Subcutaneous abdominal adipose tissue (tissue), 5 donors: ENCODE results near the gene FARS2.

Experiments used
- H3K27ac ChIP-seq: one replicate; pipeline ENCODE4 v1.7.0; 2013; ENCODE audit warnings: low read depth, mild to moderate bottlenecking, inconsistent platforms, low read length, moderate library complexity
- H3K27me3 ChIP-seq, 5 donors: one replicate each; pipeline ENCODE4 v1.7.0; 2013; ENCODE audit warnings: low read length in 5 of 5, inconsistent platforms in 1 of 5; ENCODE audit not compliant: control insufficient read depth in 5 of 5, insufficient read depth in 4 of 5
- H3K36me3 ChIP-seq, 5 donors: one replicate each; pipeline ENCODE4 v1.7.0; 2013; ENCODE audit warnings: low read length in 5 of 5; ENCODE audit not compliant: control insufficient read depth in 5 of 5, insufficient read depth in 5 of 5
- H3K4me1 ChIP-seq, 5 donors: one replicate each; pipeline ENCODE4 v1.7.0; 2013; ENCODE audit warnings: low read length in 5 of 5, mild to moderate bottlenecking in 3 of 5, moderate library complexity in 1 of 5; ENCODE audit not compliant: control insufficient read depth in 5 of 5, insufficient read depth in 5 of 5
- H3K4me3 ChIP-seq, 5 donors: one replicate each; pipeline ENCODE4 v1.7.0; 2013; ENCODE audit warnings: low read length in 5 of 5, low read depth in 1 of 5
- H3K9ac ChIP-seq, 5 donors: one replicate each; pipeline ENCODE4 v1.7.0; 2013; ENCODE audit warnings: low read length in 5 of 5, mild to moderate bottlenecking in 4 of 5, moderate library complexity in 3 of 5
- H3K9me3 ChIP-seq, 5 donors: one replicate each; pipeline ENCODE4 v1.7.0; 2013; ENCODE audit warnings: low read length in 5 of 5; ENCODE audit not compliant: control insufficient read depth in 5 of 5
- donor health status: healthy.
- donor health status: healthy.
- donor health status: healthy.
- donor health status: healthy.
- donor health status: healthy.

FARS2 gene

GRCh38 chr6:5425267-5425666 lies 164.0 kb downstream of the FARS2 start:
- Histone ChIP-seq H3K4me1 (peaks cover 0 to 7% (median 6%) of the 10 kb centered on the region in 5 donors), H3K27me3 (no peaks in the 10 kb centered on the region), H3K36me3 (no peaks in the 10 kb centered on the region), H3K9ac (no peak overlapping the region), H3K4me3 (no peak overlapping the region), H3K27ac (no peak overlapping the region), H3K9me3 (no peaks in the 10 kb centered on the region)

DNA sequence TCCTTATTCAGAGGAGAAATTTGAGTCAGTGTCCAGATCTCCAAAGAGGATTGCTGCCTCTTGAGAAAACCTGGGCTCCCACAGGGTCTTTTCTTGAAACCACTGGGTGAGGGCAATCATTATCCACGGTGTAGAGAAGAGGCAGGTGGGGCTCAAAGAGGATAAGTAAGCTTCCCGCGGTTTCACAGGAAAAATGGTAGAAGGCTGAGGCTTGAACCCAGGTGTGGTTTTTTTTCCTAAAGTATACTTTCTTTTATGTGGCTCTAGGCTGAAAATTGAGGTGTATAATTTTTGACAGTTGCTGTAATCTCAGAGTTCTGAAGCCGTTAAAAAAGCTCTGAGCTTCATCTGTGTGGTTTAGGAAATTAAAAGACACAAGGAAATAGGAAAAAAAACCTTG lies 164.5 kb downstream of the FARS2 start:
- Histone ChIP-seq H3K27ac (no peak overlapping the region), H3K9me3 (no peaks in the 10 kb centered on the region), H3K27me3 (no peaks in the 10 kb centered on the region), H3K4me1 (peaks cover 0 to 7% (median 6%) of the 10 kb centered on the region in 5 donors), H3K4me3 (no peak overlapping the region), H3K36me3 (peaks cover 0 to under 1% (median 0%) of the 10 kb centered on the region in 5 donors), H3K9ac (no peak overlapping the region)

- no peak overlapping the region for H3K9ac ChIP-seq
- H3K4me3 ChIP-seq = no peak overlapping the region
- H3K36me3 ChIP-seq = peaks cover 0 to 8% (median 3%) of the 10 kb centered on the region in 5 donors
Observed at GRCh38 chr6:5427586-5427985, 166.3 kb downstream of the FARS2 start.

DNA sequence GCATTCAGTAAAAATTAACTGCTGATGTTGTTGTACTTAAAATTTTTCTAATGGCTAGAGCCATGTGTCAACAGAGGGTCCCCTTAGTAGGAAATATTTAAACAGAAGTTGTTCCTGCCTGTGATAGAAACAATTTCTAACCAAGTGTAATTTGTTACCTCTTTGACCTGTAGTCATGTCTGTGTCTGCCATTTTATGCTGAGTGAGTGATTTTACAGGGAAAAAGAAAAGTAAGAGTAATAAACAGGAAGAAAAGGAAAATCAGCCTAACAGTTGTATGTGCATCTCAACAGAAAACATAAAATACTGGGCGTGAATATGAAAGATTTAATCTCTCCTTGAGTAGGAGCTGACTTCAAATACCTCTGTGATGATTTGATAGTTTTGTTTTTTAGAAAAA lies 172.0 kb downstream of the FARS2 start:
- no peaks in the 10 kb centered on the region for H3K4me1 ChIP-seq
- no peak overlapping the region for H3K27ac ChIP-seq
- peaks cover 0 to 8% (median 3%) of the 10 kb centered on the region in 5 donors for H3K36me3 ChIP-seq
- H3K4me3 ChIP-seq = no peak overlapping the region
- H3K9ac ChIP-seq = no peak overlapping the region
- H3K9me3 ChIP-seq = peaks cover 0 to 11% (median 5%) of the 10 kb centered on the region in 5 donors
- no peaks in the 10 kb centered on the region for H3K27me3 ChIP-seq

More at GRCh38 chr6:5427586-5427985, 166.3 kb downstream of the FARS2 start:
- Histone ChIP-seq H3K9me3 (no peaks in the 10 kb centered on the region), H3K27ac (no peak overlapping the region), H3K27me3 (no peaks in the 10 kb centered on the region), H3K4me1 (peaks cover 0 to 7% (median 6%) of the 10 kb centered on the region in 5 donors)

- Histone ChIP-seq H3K36me3 (peaks cover 0 to 8% (median 3%) of the 10 kb centered on the region in 5 donors), H3K4me3 (no peak overlapping the region), H3K9me3 (peaks cover 0 to 11% (median 5%) of the 10 kb centered on the region in 5 donors)
Observed at GRCh38 chr6:5435449-5435848, 174.1 kb downstream of the FARS2 start.

DNA sequence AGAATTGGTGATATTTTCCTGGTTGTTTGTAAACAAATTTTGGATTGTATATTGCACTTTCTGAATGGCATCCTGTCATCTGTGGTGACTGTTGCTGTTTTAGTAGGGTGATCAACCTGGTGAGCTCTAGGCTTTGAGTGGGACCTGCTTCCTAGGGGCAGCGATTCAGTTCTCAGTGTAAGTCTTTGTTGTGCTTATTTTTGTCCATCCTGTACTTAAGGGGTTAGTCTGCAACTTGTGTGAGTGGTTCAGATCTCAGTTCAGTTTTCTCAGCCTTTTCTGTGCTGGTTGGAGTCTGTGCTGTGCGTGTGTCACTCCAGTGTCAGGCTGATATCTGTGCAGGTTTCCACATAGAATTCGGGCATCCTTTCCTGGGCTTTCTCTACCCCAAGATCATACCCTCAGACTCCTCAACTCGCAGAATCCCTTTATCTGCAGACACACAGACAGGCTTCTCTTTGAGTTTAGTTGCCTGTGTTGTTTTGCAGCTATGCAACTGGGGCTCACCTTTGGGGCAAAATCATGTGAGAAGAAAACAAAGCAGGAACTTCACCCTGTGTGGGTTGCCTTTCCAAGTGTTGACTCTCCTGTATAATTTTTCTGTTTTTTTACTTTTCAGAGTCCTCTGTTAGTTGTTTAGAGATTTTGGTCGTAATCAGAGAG lies 177.7 kb downstream of the FARS2 start:
- Histone ChIP-seq H3K27me3 (no peaks in the 10 kb centered on the region), H3K4me3 (no peak overlapping the region), H3K4me1 (peaks cover 0 to 4% (median 3%) of the 10 kb centered on the region in 5 donors), H3K36me3 (no peaks in the 10 kb centered on the region), H3K9me3 (peaks cover 0 to 11% (median 5%) of the 10 kb centered on the region in 5 donors), H3K27ac (no peak overlapping the region), H3K9ac (no peak overlapping the region)

More at GRCh38 chr6:5435449-5435848, 174.1 kb downstream of the FARS2 start:
- Histone ChIP-seq H3K27me3 (no peaks in the 10 kb centered on the region), H3K4me1 (no peaks in the 10 kb centered on the region), H3K9ac (no peak overlapping the region), H3K27ac (no peak overlapping the region)

DNA sequence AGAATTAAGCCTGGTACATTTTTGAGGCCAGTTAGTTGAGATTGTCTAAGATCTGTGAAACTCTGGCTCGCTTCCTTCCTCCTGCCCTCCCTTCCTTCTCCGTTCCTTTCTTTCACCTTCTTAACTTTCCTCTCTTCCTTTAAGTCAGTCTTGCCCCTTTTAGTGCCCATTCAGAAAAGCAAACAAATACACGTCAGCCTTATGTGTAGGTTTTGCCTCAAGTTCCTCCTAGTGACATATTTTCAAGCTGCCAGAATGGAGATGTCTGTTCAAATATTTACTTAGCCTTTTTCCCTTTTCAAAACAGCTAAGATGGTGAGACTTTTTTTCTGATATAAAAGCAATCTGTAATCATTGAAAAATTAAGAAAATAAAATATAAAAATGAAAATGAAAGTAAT lies 178.4 kb downstream of the FARS2 start:
- Histone ChIP-seq H3K36me3 (no peaks in the 10 kb centered on the region), H3K9ac (no peak overlapping the region), H3K4me1 (peaks cover 0 to 4% (median 3%) of the 10 kb centered on the region in 5 donors), H3K27ac (no peak overlapping the region), H3K27me3 (no peaks in the 10 kb centered on the region), H3K4me3 (no peak overlapping the region), H3K9me3 (peaks cover 0 to 11% (median 5%) of the 10 kb centered on the region in 5 donors)

GRCh38 chr6:5442319-5442718 lies 181.0 kb downstream of the FARS2 start:
- Histone ChIP-seq H3K27me3 (no peaks in the 10 kb centered on the region), H3K9ac (no peak overlapping the region), H3K36me3 (no peaks in the 10 kb centered on the region), H3K4me1 (peaks cover 0 to 4% (median 3%) of the 10 kb centered on the region in 5 donors), H3K4me3 (no peak overlapping the region), H3K9me3 (no peaks in the 10 kb centered on the region), H3K27ac (no peak overlapping the region)

DNA sequence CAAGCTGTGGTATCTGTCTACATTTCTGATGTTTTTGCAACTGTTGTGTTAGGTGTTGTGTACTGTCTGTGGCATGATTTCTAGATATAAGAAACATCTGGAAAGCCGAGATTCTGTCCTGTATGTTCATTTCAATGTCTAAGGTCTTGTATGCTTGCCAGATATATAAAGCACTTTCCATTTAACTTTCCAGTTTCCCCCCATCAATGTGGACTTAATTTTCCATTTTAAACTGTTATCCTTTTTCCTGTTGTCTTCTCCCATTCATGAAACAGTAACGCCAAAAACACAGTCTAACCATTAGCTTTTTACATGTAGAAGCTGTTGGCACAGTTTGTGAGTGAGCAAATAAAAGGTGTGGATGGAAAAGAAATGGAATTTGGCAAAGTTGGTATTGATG lies 181.6 kb downstream of the FARS2 start:
- no peak overlapping the region for H3K4me3 ChIP-seq
- no peaks in the 10 kb centered on the region for H3K27me3 ChIP-seq
- H3K9me3 ChIP-seq = no peaks in the 10 kb centered on the region
- no peak overlapping the region for H3K9ac ChIP-seq
- no peaks in the 10 kb centered on the region for H3K36me3 ChIP-seq
- H3K4me1 ChIP-seq = peaks cover 0 to 4% (median 3%) of the 10 kb centered on the region in 5 donors
- H3K27ac ChIP-seq = no peak overlapping the region

DNA sequence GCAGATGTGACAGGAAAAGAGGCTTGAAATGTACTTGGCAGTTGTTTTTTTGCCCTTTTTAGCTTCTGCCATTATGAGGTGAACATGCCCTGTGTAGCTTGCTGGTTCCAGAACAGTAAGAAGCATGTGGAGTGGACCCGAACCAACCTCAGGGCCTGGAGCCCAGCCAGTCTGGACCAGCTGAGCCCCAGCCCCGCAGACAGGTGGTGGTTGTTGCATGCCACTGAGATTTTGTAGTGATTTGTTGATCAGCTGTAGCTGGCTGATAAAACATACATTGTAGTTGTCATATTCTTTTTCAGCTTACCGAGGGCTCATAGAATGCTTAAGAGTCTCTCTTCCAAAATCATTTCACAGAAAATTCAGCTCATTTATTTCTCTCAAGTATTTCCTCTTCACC lies 182.2 kb downstream of the FARS2 start:
- no peaks in the 10 kb centered on the region for H3K9me3 ChIP-seq
- no peaks in the 10 kb centered on the region for H3K27me3 ChIP-seq
- H3K36me3 ChIP-seq = no peaks in the 10 kb centered on the region
- no peak overlapping the region for H3K9ac ChIP-seq
- H3K4me1 ChIP-seq = peaks cover 0 to 4% (median 3%) of the 10 kb centered on the region in 5 donors
- no peak overlapping the region for H3K4me3 ChIP-seq
- no peak overlapping the region for H3K27ac ChIP-seq
